Measurements from ENCODE around the gene SARNP.
"Not testable (repeated sequence)": the region's sequence is repeated elsewhere in the genome, so short reads cannot be mapped to it uniquely, and the experiment has no call there.

Gene SARNP

GRCh38 chr12:55817345-55818139 lies at the start of gene SARNP, which contains the start of gene ORMDL2:
SARNP (minus strand) TSS chr12:55817724; CDS start chr12:55817701, 23 bp downstream.
ORMDL2 (plus strand) TSS chr12:55818041; CDS start chr12:55819000, 959 bp downstream.
- peak; percentile 79 to 92 (median 84) for DNase-seq

- DNase-seq, result not testable (repeated sequence)
These were observed 49.0 kb upstream of the SARNP start for GRCh38 chr12:55866454-55867004.

- DNase-seq, result no peak
These were observed 47.8 kb upstream of the SARNP start for GRCh38 chr12:55865327-55865726.

GRCh38 chr12:55862931-55863330 lies 45.4 kb upstream of the SARNP start:
- not testable (repeated sequence) for DNase-seq

GRCh38 chr12:55862286-55862685 lies 44.8 kb upstream of the SARNP start:
- DNase-seq, result no peak

- no peak for DNase-seq
These were observed 44.3 kb upstream of the SARNP start for GRCh38 chr12:55861871-55862270.

- no peak for DNase-seq
These were observed 43.9 kb upstream of the SARNP start for GRCh38 chr12:55861396-55861795.

- DNase-seq, result no peak
These were observed 35.2 kb upstream of the SARNP start for GRCh38 chr12:55852740-55853139.

GRCh38 chr12:55850893-55851292 lies 33.4 kb upstream of the SARNP start:
- no peak for DNase-seq

GRCh38 chr12:55850401-55850800 lies 32.9 kb upstream of the SARNP start:
- no peak for DNase-seq

GRCh38 chr12:55849616-55850343 lies 32.3 kb upstream of the SARNP start:
- DNase-seq, result no peak

GRCh38 chr12:55847603-55848291 lies 30.2 kb upstream of the SARNP start:
- no peak for DNase-seq

- DNase-seq, result no peak
These were observed 29.5 kb upstream of the SARNP start for GRCh38 chr12:55847033-55847432.

GRCh38 chr12:55845785-55846496 lies 28.4 kb upstream of the SARNP start:
- DNase-seq, result no peak

GRCh38 chr12:55845361-55845760 lies 27.8 kb upstream of the SARNP start:
- no peak for DNase-seq

GRCh38 chr12:55844961-55845360 lies 27.4 kb upstream of the SARNP start:
- no peak for DNase-seq

GRCh38 chr12:55843431-55843830 lies 25.9 kb upstream of the SARNP start:
- no peak for DNase-seq

GRCh38 chr12:55842681-55843429 lies 25.3 kb upstream of the SARNP start, which contains the start of gene MMP19:
MMP19 (minus strand) TSS chr12:55842936; CDS start chr12:55842830, 106 bp downstream.
- no peak for DNase-seq

GRCh38 chr12:55840581-55841351 lies 23.2 kb upstream of the SARNP start:
- DNase-seq, result no peak

GRCh38 chr12:55839345-55840140 lies 22.0 kb upstream of the SARNP start:
- DNase-seq, result no peak

Measured in activated naive CD4-positive, alpha-beta T cell (primary cell).